GM12872 (cell line): ENCODE measurements around the gene IFNA6.

Experiments
- TF ChIP-seq, protein P1 (sequence below): IDR thresholded peaks from 3 replicates; pipeline ENCODE4 v1.5.1; 2011; ENCODE audit warnings: low read depth, mild to moderate bottlenecking, low read length, moderate library complexity; ENCODE audit not compliant: insufficient read depth

The IFNA6 gene

GRCh38 chr9:21350787-21351186 is at the start of gene IFNA6:
Gene IFNA6, minus strand, starts transcription at chr9:21350887. Its CDS starts 0 bp downstream, at chr9:21350887.
- TF ChIP-seq, protein P1, sequence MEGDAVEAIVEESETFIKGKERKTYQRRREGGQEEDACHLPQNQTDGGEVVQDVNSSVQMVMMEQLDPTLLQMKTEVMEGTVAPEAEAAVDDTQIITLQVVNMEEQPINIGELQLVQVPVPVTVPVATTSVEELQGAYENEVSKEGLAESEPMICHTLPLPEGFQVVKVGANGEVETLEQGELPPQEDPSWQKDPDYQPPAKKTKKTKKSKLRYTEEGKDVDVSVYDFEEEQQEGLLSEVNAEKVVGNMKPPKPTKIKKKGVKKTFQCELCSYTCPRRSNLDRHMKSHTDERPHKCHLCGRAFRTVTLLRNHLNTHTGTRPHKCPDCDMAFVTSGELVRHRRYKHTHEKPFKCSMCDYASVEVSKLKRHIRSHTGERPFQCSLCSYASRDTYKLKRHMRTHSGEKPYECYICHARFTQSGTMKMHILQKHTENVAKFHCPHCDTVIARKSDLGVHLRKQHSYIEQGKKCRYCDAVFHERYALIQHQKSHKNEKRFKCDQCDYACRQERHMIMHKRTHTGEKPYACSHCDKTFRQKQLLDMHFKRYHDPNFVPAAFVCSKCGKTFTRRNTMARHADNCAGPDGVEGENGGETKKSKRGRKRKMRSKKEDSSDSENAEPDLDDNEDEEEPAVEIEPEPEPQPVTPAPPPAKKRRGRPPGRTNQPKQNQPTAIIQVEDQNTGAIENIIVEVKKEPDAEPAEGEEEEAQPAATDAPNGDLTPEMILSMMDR = no peak

- TF ChIP-seq, protein P1 = no peak
Observed at GRCh38 chr9:21399956-21400355, 49.3 kb upstream of the IFNA6 start.

DNA sequence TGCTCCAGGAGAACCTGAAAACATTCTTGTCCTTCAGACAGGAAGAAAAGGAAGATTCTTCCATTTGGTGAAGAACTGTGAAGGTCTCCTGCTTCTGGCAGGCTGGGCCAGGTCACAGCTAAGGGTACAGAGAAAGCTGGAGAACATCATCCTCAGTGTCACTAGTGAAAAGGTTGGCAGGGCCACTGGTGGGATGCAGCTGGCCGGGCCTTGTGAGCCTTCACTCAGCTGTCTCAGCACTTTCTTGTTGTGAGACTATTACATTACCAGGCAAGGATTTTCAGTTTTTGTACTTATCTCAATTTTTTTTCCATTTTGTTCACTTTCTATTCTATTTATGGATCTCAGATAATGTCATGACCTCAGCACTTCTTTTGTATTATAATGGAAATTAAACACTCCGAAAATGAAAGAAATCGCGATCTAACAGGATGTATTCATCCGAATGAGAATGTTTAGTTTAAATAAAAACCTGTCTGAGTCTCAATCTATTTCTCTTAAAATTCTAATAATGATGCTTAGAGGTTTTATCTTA is 48.3 kb upstream of the IFNA6 start:
- TF ChIP-seq, protein P1 = no peak

DNA sequence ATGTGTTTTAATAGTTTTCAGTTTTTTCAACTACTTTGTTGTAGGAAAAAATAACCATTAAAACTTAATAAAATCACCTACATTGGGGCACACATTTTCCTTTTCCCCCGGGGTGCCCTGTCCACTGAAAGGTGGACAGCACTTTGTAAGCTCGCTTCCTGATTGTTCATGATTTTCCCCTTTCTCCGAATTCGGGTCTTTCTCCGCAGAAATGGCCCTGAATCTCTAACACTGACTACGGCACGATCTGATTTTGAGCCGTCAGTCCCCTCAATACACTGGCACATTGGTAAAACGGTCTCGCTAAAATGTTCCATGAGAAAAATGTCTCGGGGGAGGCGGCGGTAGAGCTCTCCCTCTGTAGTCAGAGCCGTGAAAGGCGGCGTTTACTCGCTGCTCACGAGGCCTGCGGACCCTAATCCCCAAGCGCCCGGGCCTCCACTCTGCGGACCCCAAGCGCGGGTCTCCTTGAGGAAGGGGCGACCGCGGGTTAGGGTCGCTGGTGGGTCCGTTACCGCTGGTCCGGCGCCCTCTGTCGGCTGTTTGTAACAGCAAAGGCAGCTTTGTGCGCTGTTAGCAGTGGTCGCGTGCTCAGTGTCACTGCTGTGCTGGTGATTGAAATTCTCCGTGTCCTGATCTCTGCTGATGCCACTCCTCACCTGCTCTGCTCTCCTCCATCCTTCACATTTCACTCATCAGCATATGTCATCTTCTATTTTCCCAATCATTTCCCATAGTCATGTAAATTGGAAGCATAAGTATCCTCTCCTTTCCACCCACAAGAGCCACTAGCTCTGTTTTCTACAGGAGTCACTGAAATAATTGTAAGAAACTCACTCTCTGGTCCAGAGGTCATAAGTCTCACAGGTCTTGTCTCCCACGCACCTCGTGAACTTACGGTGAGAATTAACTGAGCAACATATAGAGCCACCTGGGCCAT is 45.4 kb upstream of the IFNA6 start:
- TF ChIP-seq, protein P1 = peak; percentile 92

GRCh38 chr9:21392270-21392669 is 41.6 kb upstream of the IFNA6 start:
- TF ChIP-seq, protein P1 = peak; percentile 72

- TF ChIP-seq, protein P1 = no peak
Observed at GRCh38 chr9:21385131-21385670, 34.5 kb upstream of the IFNA6 start, which contains the start of gene IFNA2. Gene IFNA2, minus strand, starts transcription at chr9:21385398. Its CDS starts 69 bp downstream, at chr9:21385329.

DNA sequence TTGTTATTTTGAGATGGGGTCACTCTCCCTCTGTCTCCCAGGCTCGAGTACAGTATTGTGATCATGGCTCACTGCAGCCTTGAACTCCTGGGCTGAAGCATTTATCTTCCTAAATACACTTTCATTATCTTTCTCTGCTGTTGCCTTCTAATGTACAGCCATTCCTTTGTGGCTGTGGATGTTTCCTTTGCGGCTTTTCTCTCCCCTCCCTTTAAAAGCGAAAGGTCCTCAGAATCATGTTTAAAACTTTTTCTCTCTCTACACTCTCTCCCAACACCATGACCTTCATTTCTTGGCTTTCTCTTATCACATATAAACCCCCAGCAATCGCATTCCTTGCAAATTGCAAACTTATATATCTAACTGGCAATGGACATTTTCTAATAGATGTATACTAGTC is 32.9 kb upstream of the IFNA6 start:
- TF ChIP-seq, protein P1 = no peak
